Subcutaneous abdominal adipose tissue (tissue), 5 donors: ENCODE results near the gene FNBP1L.

Experiments used
- H3K27ac ChIP-seq: one replicate; pipeline ENCODE4 v1.7.0; 2013; ENCODE audit warnings: low read depth, mild to moderate bottlenecking, inconsistent platforms, low read length, moderate library complexity
- H3K27me3 ChIP-seq, 5 donors: one replicate each; pipeline ENCODE4 v1.7.0; 2013; ENCODE audit warnings: low read length in 5 of 5, inconsistent platforms in 1 of 5; ENCODE audit not compliant: control insufficient read depth in 5 of 5, insufficient read depth in 4 of 5
- H3K36me3 ChIP-seq, 5 donors: one replicate each; pipeline ENCODE4 v1.7.0; 2013; ENCODE audit warnings: low read length in 5 of 5; ENCODE audit not compliant: control insufficient read depth in 5 of 5, insufficient read depth in 5 of 5
- H3K4me1 ChIP-seq, 5 donors: one replicate each; pipeline ENCODE4 v1.7.0; 2013; ENCODE audit warnings: low read length in 5 of 5, mild to moderate bottlenecking in 3 of 5, moderate library complexity in 1 of 5; ENCODE audit not compliant: control insufficient read depth in 5 of 5, insufficient read depth in 5 of 5
- H3K4me3 ChIP-seq, 5 donors: one replicate each; pipeline ENCODE4 v1.7.0; 2013; ENCODE audit warnings: low read length in 5 of 5, low read depth in 1 of 5
- H3K9ac ChIP-seq, 5 donors: one replicate each; pipeline ENCODE4 v1.7.0; 2013; ENCODE audit warnings: low read length in 5 of 5, mild to moderate bottlenecking in 4 of 5, moderate library complexity in 3 of 5
- H3K9me3 ChIP-seq, 5 donors: one replicate each; pipeline ENCODE4 v1.7.0; 2013; ENCODE audit warnings: low read length in 5 of 5; ENCODE audit not compliant: control insufficient read depth in 5 of 5
- donor health status: healthy.
- donor health status: healthy.
- donor health status: healthy.
- donor health status: healthy.
- donor health status: healthy.

The FNBP1L gene

GRCh38 chr1:93554883-93555872, 107.3 kb downstream of the FNBP1L start:
- Histone ChIP-seq H3K27ac (peak overlapping the region; percentile 69), H3K9ac (no peak overlapping the region), H3K9me3 (no peaks in the 10 kb centered on the region), H3K4me1 (peaks cover 0 to 30% (median 28%) of the 10 kb centered on the region in 5 donors), H3K4me3 (no peak overlapping the region), H3K27me3 (no peaks in the 10 kb centered on the region), H3K36me3 (peaks cover 7 to 16% (median 13%) of the 10 kb centered on the region in 5 donors)

GRCh38 chr1:93556291-93556690, 108.4 kb downstream of the FNBP1L start:
- peaks cover 6 to 15% (median 12%) of the 10 kb centered on the region in 5 donors for H3K36me3 ChIP-seq
- H3K4me1 ChIP-seq = peaks cover 0 to 30% (median 28%) of the 10 kb centered on the region in 5 donors
- H3K27me3 ChIP-seq = no peaks in the 10 kb centered on the region
- no peak overlapping the region for H3K4me3 ChIP-seq
- no peak overlapping the region for H3K9ac ChIP-seq
- no peak overlapping the region for H3K27ac ChIP-seq
- H3K9me3 ChIP-seq = no peaks in the 10 kb centered on the region

DNA sequence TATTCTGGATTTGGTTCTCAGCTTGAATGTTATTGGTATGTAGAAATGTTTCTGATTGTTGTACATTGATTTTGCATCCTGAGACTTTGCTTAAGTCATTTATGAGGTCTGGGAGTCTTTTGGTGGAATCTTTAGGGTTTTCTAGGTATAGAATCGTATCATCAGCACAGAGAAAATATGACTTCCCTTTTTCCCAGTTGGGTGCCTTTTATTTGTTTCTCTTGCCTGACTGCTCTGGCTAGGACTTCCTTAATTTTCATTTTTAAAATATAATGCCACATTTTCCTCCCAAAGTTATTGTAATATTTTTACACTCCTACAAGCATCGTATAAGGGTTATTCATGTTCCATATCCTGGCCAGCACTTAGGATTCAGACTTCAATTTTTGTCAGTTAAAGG, 111.1 kb downstream of the FNBP1L start:
- Histone ChIP-seq H3K27me3 (no peaks in the 10 kb centered on the region), H3K9me3 (no peaks in the 10 kb centered on the region), H3K4me3 (no peak overlapping the region), H3K4me1 (peaks cover 0 to 11% (median 7%) of the 10 kb centered on the region in 5 donors), H3K36me3 (peaks cover 18 to 35% (median 28%) of the 10 kb centered on the region in 5 donors), H3K27ac (no peak overlapping the region), H3K9ac (no peak overlapping the region)

DNA sequence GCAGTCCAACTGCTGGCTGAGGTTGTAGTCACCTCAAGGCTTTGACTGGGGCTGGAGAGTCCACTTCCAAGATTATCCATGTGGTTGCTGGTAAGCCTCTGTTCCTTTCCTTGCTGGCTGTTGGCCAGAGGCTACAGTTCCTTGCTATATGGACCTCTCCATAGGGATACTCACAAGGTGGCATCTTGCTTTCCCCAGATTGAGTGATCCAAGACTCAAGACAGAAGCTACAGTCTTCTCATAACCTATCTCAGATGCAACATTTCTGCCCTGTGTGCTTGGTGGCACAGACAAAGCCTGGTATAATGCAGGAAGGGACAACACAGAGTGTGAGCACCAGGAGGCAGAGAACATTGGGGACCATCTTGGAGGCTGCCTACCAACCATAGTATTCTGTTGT, 111.8 kb downstream of the FNBP1L start:
- peaks cover 18 to 41% (median 28%) of the 10 kb centered on the region in 5 donors for H3K36me3 ChIP-seq
- no peak overlapping the region for H3K4me3 ChIP-seq
- no peak overlapping the region for H3K27ac ChIP-seq
- H3K9me3 ChIP-seq = no peaks in the 10 kb centered on the region
- H3K27me3 ChIP-seq = no peaks in the 10 kb centered on the region
- H3K9ac ChIP-seq = no peak overlapping the region
- H3K4me1 ChIP-seq = peaks cover 0 to 5% (median 4%) of the 10 kb centered on the region in 5 donors

DNA sequence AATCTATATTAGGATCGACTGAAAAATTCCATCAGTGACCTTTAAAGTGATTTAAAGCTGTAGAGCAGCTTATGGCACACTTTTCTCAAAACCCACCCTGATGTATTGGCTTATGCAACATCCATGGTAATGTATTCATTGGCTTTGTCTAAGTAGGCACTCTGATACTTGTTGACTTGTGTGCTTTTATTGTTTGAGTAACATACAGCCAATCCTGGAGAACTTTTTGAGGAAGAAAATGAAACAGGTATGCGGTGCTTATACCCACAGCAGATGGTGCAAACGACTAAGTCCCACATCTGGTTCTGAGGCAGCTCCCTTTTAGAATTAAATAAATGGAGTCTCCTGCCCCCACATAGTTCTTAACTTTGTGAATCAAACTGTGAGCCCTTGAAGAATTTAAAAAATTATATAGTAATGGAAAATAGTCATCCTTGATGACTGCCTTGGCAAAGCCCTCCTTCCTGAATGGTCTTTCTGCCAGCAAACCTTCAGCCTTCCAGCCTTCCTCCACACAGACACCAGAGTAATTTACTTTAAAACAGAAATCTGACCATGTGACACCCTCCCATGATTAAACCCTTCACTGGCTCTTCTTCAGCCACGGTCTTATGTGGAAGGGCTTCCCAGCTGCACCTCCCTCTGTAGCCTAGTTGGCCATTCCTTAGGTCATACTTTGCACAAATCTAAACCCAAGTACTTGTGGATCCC, 117.7 kb downstream of the FNBP1L start:
- peaks cover 35 to 84% (median 56%) of the 10 kb centered on the region in 5 donors for H3K36me3 ChIP-seq
- no peak overlapping the region for H3K4me3 ChIP-seq
- H3K27me3 ChIP-seq = no peaks in the 10 kb centered on the region
- H3K9ac ChIP-seq = peak overlapping the region in 1 of 5 donors; percentile 2
- peak overlapping the region; percentile 32 for H3K27ac ChIP-seq
- no peaks in the 10 kb centered on the region for H3K9me3 ChIP-seq
- H3K4me1 ChIP-seq = peaks cover 3 to 22% (median 15%) of the 10 kb centered on the region in 5 donors

- Histone ChIP-seq H3K27ac (peak overlapping the region; percentile 32), H3K4me1 (peaks cover 3 to 22% (median 15%) of the 10 kb centered on the region in 5 donors), H3K36me3 (peaks cover 30 to 82% (median 59%) of the 10 kb centered on the region in 5 donors), H3K27me3 (no peaks in the 10 kb centered on the region), H3K9ac (peak overlapping the region in 1 of 5 donors; percentile 2), H3K9me3 (no peaks in the 10 kb centered on the region), H3K4me3 (no peak overlapping the region)
These were observed 118.3 kb downstream of the FNBP1L start for GRCh38 chr1:93566227-93566626.

DNA sequence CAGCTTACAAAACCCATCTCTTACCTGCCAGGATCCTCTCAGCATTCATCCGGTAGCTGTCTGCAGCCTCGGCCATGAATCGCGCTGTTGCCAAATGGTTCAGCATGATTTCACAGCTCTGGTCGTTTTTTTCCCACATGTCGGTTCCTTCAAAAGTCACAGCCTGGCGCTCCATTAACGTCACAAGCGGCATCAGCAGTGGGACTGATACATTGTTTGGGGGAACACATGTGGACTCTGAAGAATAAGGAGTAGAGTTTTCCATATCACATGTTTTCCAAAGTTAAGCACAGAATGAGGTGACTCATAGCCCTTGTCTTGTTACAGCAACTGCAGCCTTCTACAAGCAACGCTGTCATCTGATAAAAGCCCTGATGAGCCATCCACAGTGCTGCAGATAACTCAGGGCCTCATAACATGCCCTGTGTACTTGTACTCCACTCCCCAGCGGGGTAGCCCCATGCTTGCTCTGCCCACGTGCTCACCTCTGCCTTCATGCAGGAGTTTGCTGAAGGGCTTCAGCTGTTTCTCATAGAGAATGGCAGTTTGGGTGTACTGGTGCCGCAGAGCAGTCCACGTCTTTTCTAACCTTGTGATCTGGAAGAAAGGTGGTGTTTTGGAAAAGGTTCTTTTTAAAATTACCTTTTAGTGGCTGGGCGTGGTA, 119.5 kb downstream of the FNBP1L start:
- no peaks in the 10 kb centered on the region for H3K27me3 ChIP-seq
- H3K36me3 ChIP-seq = peaks cover 22 to 83% (median 63%) of the 10 kb centered on the region in 5 donors
- H3K4me3 ChIP-seq = no peak overlapping the region
- peak overlapping the region; percentile 32 for H3K27ac ChIP-seq
- H3K9me3 ChIP-seq = no peaks in the 10 kb centered on the region
- peaks cover 3 to 22% (median 15%) of the 10 kb centered on the region in 5 donors for H3K4me1 ChIP-seq
- H3K9ac ChIP-seq = no peak overlapping the region

DNA sequence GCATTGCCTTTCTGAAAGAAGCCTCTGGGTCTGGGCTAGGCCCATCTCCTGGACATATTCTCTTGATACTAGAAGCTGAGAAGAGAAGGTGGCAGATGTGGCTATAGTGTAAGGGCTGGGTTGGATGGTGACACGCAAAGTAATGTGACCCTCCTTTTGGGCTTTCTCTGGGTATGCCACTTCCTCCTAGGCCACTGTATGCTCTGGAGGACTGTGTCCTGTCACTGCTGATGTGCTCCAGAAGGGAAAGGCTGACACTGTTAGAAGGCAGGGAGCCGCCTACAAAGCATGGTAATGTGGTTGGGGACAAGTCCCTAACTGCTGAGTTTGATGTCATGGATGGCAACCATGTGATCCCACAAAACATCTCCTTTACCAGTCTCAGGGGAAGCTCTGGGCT, 121.6 kb downstream of the FNBP1L start:
- no peak overlapping the region for H3K9ac ChIP-seq
- H3K36me3 ChIP-seq = peaks cover 18 to 84% (median 67%) of the 10 kb centered on the region in 5 donors
- no peaks in the 10 kb centered on the region for H3K27me3 ChIP-seq
- peak overlapping the region; percentile 33 for H3K27ac ChIP-seq
- H3K4me3 ChIP-seq = no peak overlapping the region
- peaks cover 3 to 22% (median 15%) of the 10 kb centered on the region in 5 donors for H3K4me1 ChIP-seq
- H3K9me3 ChIP-seq = no peaks in the 10 kb centered on the region

DNA sequence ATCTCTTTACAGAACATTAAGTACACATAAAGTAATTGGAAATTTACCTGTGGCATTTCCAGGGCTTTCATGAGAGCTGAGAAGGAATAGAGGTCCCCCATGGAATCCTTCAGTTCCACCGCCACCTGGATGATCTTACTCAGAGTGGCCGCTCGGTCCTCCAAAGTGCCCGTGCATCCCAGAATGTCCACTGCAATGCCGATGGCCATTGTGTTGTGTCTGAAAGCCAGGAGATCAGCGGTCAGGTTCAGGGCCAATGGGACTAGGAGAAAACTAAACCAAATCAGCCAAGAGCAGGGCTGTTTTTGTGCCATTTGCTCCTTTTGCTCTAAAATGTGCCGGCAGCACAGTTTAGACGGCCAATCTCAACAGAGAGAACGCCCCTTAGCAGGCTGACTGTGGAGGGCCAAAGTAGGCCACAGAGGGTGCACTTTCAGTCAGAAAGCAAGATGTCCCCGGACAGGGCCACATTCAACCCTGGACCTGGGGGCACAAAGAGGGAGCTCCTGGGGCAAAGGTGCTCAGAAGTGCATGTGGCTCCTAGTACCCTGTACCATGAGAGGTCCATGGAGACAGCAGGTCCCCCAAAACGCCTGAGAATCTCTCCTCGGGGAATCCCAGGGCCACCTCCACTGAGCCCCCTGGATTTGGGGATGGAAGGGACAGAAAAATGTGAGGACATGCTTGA, 123.8 kb downstream of the FNBP1L start:
- Histone ChIP-seq H3K4me1 (peaks cover 3 to 23% (median 16%) of the 10 kb centered on the region in 5 donors), H3K4me3 (no peak overlapping the region), H3K27ac (no peak overlapping the region), H3K9me3 (no peaks in the 10 kb centered on the region), H3K27me3 (no peaks in the 10 kb centered on the region), H3K9ac (no peak overlapping the region), H3K36me3 (peaks cover 12 to 85% (median 72%) of the 10 kb centered on the region in 5 donors)
